AG08396 (cell line): ENCODE measurements around the gene DPYSL5.

Experiments
- DNase-seq: peaks from one replicate; pipeline ENCODE4 v3.0.0; 2012; ENCODE audit warnings: low spot score, mixed read lengths

The DPYSL5 gene

GRCh38 chr2:26993768-26994167, 145.8 kb downstream of the DPYSL5 start:
- no peak for DNase-seq

GRCh38 chr2:26994983-26995382, 147.1 kb downstream of the DPYSL5 start:
- DNase-seq = no peak

GRCh38 chr2:26997394-26997793, 149.5 kb downstream of the DPYSL5 start:
- no peak for DNase-seq

GRCh38 chr2:26998323-26998722, 150.4 kb downstream of the DPYSL5 start:
- DNase-seq = no peak
